GM19193 (cell line): ENCODE results near the gene BLOC1S4.

ENCODE experiments used
- POLR2A ChIP-seq: IDR thresholded peaks from 4 replicates; pipeline ENCODE4 v1.6.1; 2011; ENCODE audit not compliant: insufficient read depth, insufficient read length; ENCODE audit errors: extremely low read depth

BLOC1S4 gene

GRCh38 chr4:6761649-6762615 lies 46.0 kb downstream of the BLOC1S4 start:
- no peak for TF ChIP-seq POLR2A

- TF ChIP-seq POLR2A, result no peak
Measured at GRCh38 chr4:6763330-6763851, 47.4 kb downstream of the BLOC1S4 start.

- no peak for TF ChIP-seq POLR2A
Measured at GRCh38 chr4:6764976-6765620, 49.1 kb downstream of the BLOC1S4 start.

- no peak for TF ChIP-seq POLR2A
Measured at GRCh38 chr4:6765703-6766102, 49.7 kb downstream of the BLOC1S4 start.
